ENCODE results near the gene EVL.
"Not testable (repeated sequence)": the region's sequence is repeated elsewhere in the genome, so short reads cannot be mapped to it uniquely, and the experiment has no call there.

The EVL gene

GRCh38 chr14:100065111-100065871 lies at the start of gene EVL:
Gene EVL, plus strand, starts transcription at chr14:100065422. Its CDS starts 79 bp downstream, at chr14:100065501.
- no peak for DNase-seq

DNA sequence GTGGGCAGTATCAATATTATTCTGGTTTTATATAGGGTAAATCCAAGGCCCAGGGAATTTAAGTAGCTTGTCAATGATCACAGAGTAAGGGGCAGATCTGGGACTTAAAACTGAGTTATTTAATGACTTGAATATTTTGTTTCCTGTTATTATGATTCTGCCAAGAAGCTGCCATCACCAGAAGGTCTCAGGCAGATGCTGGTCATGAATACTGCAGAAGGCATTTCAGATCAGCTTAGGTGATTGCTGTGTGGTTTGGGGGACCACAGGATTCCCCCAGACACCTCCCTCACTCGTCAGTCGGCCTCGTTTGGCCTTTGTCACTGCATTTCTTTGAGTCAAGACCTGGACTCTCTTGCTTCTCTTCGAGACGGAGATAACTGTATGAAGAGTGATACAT lies 47.7 kb upstream of the EVL start:
- DNase-seq = no peak

GRCh38 chr14:100018054-100018453 lies 47.2 kb upstream of the EVL start:
- no peak for DNase-seq

- DNase-seq = no peak
Measured at GRCh38 chr14:100018482-100018881, 46.7 kb upstream of the EVL start.

GRCh38 chr14:100019156-100019744 lies 46.0 kb upstream of the EVL start:
- no peak for DNase-seq

GRCh38 chr14:100020629-100021028 lies 44.6 kb upstream of the EVL start:
- DNase-seq = no peak

DNA sequence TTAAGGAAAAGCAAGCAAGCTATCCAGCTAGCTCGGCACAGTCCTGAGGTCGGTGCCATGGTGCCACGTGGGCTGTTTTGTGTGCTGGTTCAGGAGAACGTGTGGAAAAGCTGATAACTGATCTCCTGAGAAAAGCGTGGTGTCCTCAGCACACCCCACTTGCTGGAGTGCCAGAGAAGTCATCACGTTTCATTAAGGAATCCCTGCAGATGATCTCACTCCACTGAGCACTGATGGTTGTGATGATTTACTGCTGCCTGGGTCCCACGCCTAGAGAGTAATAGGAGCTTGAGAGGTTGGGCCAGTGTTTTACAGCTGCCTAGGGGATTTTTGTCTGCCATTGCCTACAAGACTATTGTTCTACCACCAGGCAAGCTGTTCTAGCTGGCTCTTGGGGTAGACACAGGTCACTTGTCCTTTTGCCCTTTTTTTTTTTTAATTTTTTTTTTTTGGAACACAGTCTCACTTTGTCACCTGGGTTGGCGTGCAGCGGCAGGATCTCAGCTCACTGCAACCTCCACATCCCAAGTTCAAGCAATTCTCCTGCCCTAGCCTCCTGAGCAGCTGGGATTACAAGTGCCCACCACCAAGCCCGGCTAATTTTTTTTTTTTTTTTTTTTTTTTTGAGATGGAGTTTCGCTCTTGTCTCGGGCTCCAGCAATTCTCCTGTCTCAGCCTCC lies 42.3 kb upstream of the EVL start:
- DNase-seq = peak; percentile 66

DNA sequence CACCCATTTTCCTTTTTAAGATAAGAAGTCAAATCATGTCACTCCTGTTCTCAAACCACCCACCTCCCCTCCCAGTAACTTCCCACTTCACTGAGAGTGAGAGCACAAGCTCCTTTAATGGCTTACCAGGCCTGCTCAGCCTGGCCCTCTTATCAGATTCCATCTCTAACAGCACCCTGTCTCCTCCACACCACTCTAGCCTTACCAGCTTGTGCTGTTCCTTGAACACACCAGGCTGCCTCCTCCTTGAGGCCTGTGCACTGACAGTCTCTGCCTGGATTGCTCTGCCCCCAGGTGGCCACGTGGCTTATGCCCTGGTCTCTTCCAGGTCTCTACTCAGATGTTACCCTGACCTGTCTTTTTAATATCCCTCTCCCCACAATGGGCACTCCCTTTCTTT lies 40.1 kb upstream of the EVL start:
- DNase-seq = no peak

DNA sequence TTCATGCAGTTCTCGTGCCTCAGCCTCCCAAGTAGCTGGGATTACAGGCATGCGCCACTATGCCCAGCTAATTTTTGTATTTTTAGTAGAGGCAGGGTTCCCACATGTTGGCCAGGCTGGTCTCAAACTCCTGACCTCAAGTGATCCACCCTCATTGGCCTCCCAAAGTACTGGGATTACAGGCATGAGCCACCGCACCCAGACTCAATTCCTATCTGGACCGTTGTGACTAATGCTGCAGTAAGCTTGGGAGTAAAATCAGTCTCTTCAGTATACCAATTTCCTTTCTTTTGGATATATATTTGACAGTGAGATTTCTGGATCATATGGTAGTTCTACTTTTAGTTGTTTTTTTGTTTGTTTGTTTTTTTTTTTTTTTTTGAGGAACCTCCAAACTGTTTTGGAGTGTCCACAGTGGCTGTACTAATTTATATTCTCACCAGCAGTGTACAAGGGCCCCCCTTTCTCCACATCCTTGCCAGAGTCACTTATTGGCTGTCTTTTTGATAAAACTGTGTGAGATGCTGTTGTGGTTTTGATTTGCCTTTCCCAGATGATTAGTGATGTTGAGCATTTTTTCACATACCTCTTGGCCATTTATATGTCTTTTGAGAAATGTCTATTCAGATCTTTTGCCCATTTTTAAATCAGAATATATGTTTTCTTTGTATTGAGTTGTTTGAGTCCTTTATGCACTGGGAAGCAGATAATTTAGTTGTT lies 37.3 kb upstream of the EVL start:
- no peak for DNase-seq

GRCh38 chr14:100028990-100029677 lies 36.1 kb upstream of the EVL start:
- no peak for DNase-seq

- DNase-seq = not testable (repeated sequence)
Measured at GRCh38 chr14:100030006-100030405, 35.2 kb upstream of the EVL start.

- DNase-seq = no peak
Measured at GRCh38 chr14:100030452-100031153, 34.6 kb upstream of the EVL start.

GRCh38 chr14:100031506-100032281 lies 33.5 kb upstream of the EVL start:
- no peak for DNase-seq

GRCh38 chr14:100032738-100033137 lies 32.5 kb upstream of the EVL start:
- DNase-seq = no peak

- no peak for DNase-seq
Measured at GRCh38 chr14:100033347-100034075, 31.7 kb upstream of the EVL start.

DNA sequence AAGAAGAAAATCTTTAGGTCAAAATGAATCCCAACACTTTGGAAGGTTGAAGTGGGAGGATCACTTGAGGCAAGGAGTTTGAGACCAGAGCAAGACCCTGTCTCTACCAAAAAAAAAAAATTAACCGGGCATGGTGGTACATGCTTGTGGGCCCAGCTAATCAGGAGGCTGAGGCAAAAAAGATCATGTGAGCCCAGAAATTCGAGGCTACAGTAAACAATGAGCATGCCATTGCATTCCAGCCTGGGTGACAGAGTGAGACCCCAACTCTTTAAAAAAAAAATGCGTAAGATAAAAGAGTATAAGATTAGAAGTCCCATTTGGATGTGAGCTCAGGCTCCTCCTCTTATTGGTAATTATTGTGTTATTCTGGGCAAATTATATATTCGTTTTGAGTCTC lies 30.8 kb upstream of the EVL start:
- DNase-seq = no peak

DNA sequence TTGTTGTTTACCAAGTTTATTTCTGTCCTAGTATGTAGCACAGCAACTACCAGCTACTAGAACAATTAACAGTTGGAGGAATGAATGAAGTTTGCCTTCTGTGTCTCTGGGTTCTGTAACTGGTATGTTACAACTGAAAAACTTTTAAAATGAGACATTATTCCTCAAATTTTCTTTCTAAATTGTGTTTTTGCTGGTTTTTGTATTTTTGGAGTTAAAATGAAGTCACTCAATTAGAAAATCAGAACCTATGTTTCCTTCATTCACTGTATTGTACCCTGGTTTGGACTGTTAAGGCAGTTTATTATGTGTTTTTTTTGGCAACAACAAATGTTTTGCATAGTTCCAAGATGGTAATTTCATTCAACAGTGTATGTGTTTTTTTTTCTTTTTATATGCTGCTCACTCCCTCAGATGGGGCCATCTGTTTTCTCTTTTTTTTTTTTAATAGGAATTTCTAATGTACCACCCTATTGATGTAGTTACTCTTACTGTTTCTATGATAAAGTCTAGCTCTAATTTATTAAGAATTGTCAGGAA lies 30.2 kb upstream of the EVL start:
- DNase-seq = no peak

GRCh38 chr14:100035700-100036099 lies 29.5 kb upstream of the EVL start:
- DNase-seq = no peak

- no peak for DNase-seq
Measured at GRCh38 chr14:100037353-100037752, 27.9 kb upstream of the EVL start.

GRCh38 chr14:100038065-100038464 lies 27.2 kb upstream of the EVL start:
- DNase-seq = no peak

Data from NCI-H1436 treated with DMSO at 0.1 percent for 48 hours (cell line).